Right ventricle myocardium superior (tissue), 1 donor: Measurements from ENCODE around the gene FAM25A. TPM values are rescaled to one million over a fixed set of nuclear protein-coding genes. Genes with fewer than 3 reads are reported as not detected.
A peak's percentile ranks its signal among the peaks of the same experiment; 100 is the strongest.
"Not testable (repeated sequence)": the region's sequence is repeated elsewhere in the genome, so short reads cannot be mapped to it uniquely, and the experiment has no call there.

Experiments used
- ATAC-seq: fragments of 200-7000 bp; cut with Tn5 transposase; one replicate; pipeline ENCODE4 v1.9.1; 2020; ENCODE audit warnings: mild to moderate bottlenecking; ENCODE audit not compliant: poor library complexity
- DNase-seq: peaks from one replicate; pipeline ENCODE4 v3.0.0-alpha.2; 2020
- intact Hi-C: fragments of 100-400 bp; cut with DNase I; formaldehyde crosslinking; loops from one replicate; pipeline ENCODE4 v1.11.2; 2022
- long read RNA-seq: library from polyadenylated mRNA; unstranded; transcript quantifications from one replicate; pipeline ENCODE4 v2.0.0, GENCODE V29; 2021
- total RNA-seq: library from RNA; stranded (reverse); fragmentation: NEBNext Ultra II Directional; extraction: Animal tissue kit (Norgen Biotek cat#: 25700); gene quantifications from one replicate; pipeline ENCODE4 v1.2.1, GENCODE V29; 2021
- donor health status: DM: no; HTN: yes; CAD: no; lungs with severe emphysema.

FAM25A gene
- not detected for total RNA-seq
- long read RNA-seq: 0 reads

GRCh38 chr10:87020056-87020455, at the start of gene FAM25A:
FAM25A (plus strand) TSS chr10:87020294; CDS start chr10:87020325, 31 bp downstream.
- DNase-seq, intact Hi-C loops, ATAC-seq: not testable (repeated sequence)

GRCh38 chr10:86970982-86971231, 49.2 kb upstream of the FAM25A start:
- ATAC-seq (peak; percentile 33), DNase-seq (no peak)
- intact Hi-C loops: no loop called here

GRCh38 chr10:86971232-86971991, 48.7 kb upstream of the FAM25A start:
- DNase-seq (peak; percentile 91), ATAC-seq (peak; percentile 87)
- intact Hi-C loops: no loop called here

GRCh38 chr10:86972613-86973380, 47.3 kb upstream of the FAM25A start:
- DNase-seq: no peak
- intact Hi-C loops: no loop called here
- no peak for ATAC-seq

GRCh38 chr10:86974484-86974883, 45.6 kb upstream of the FAM25A start:
- no peak for ATAC-seq
- intact Hi-C loops: no loop called here

GRCh38 chr10:86976362-86977056, 43.6 kb upstream of the FAM25A start:
- ATAC-seq (no peak), DNase-seq (no peak)
- intact Hi-C loops: no loop called here

More at GRCh38 chr10:86974484-86974883, 45.6 kb upstream of the FAM25A start:
- DNase-seq: no peak

GRCh38 chr10:86978457-86978856, 41.6 kb upstream of the FAM25A start:
- ATAC-seq, intact Hi-C loops, DNase-seq: not testable (repeated sequence)

GRCh38 chr10:86979296-86979818, 40.7 kb upstream of the FAM25A start:
- DNase-seq (no peak), ATAC-seq (peak; percentile 9)
- intact Hi-C loops: no loop called here

- DNase-seq (peak; percentile 66), ATAC-seq (peak; percentile 87)
- intact Hi-C loops: no loop called here
Observed at GRCh38 chr10:86979977-86980448, 40.1 kb upstream of the FAM25A start.

GRCh38 chr10:86981020-86981419, 39.1 kb upstream of the FAM25A start:
- peak; percentile 24 for ATAC-seq
- intact Hi-C loops: not testable (repeated sequence)
- peak; percentile 28 for DNase-seq

GRCh38 chr10:86981716-86982115, 38.4 kb upstream of the FAM25A start:
- intact Hi-C loops: no loop called here
- ATAC-seq (no peak), DNase-seq (no peak)

GRCh38 chr10:86984498-86984897, 35.6 kb upstream of the FAM25A start:
- DNase-seq, ATAC-seq, intact Hi-C loops: not testable (repeated sequence)

GRCh38 chr10:86988520-86988919, 31.6 kb upstream of the FAM25A start:
- DNase-seq (no peak), ATAC-seq (no peak)
- intact Hi-C loops: no loop called here

GRCh38 chr10:86991362-86991761, 28.7 kb upstream of the FAM25A start:
- ATAC-seq, DNase-seq, intact Hi-C loops: not testable (repeated sequence)

- DNase-seq (no peak), ATAC-seq (no peak)
- intact Hi-C loops: no loop called here
Observed at GRCh38 chr10:86992456-86992855, 27.6 kb upstream of the FAM25A start.

GRCh38 chr10:86992929-86993328, 27.2 kb upstream of the FAM25A start:
- ATAC-seq: no peak
- intact Hi-C loops: no loop called here
- no peak for DNase-seq

- DNase-seq, ATAC-seq, intact Hi-C loops: not testable (repeated sequence)
Observed at GRCh38 chr10:86999802-87000403, 20.2 kb upstream of the FAM25A start.

- DNase-seq: no peak
Observed at GRCh38 chr10:87000491-87000890, 19.6 kb upstream of the FAM25A start.

GRCh38 chr10:87007124-87007523, 13.0 kb upstream of the FAM25A start:
- DNase-seq, intact Hi-C loops, ATAC-seq: not testable (repeated sequence)

More at GRCh38 chr10:87000491-87000890, 19.6 kb upstream of the FAM25A start:
- ATAC-seq: no peak
- intact Hi-C loops: no loop called here
